Measurements from ENCODE around the gene GPR45. TPM values are rescaled to one million over a fixed set of nuclear protein-coding genes. Genes with fewer than 3 reads are reported as not detected.
"Not testable (repeated sequence)": the region's sequence is repeated elsewhere in the genome, so short reads cannot be mapped to it uniquely, and the experiment has no call there.

GPR45 gene
- total and polyA plus RNA-seq, 11 donors, result not detected

DNA sequence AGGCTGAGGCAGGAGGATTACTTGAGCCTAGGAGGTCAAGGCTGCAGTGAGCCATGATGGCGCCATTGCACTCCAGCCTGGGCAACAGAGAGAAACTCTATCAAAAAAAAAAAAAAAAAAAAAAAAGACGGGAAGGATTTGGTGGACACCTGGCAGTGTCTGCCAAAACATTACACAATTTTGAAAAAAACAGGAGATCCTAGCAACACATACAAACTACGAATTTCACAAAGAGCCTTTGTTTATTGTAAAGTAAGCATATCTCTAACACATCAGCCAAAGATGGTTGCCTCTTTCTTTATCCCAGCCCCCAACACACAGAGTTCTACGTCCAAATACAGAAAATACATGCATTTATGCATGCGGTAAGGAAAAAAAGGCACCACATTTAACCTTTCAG lies 7.6 kb downstream of the GPR45 start:
- no peak overlapping the region for H3K4me3 ChIP-seq
- H3K27ac ChIP-seq, result no peak overlapping the region
- no peak for TF ChIP-seq POLR2A (IDR thresholded peaks at IDR 0.05)
- TF ChIP-seq, protein P1, sequence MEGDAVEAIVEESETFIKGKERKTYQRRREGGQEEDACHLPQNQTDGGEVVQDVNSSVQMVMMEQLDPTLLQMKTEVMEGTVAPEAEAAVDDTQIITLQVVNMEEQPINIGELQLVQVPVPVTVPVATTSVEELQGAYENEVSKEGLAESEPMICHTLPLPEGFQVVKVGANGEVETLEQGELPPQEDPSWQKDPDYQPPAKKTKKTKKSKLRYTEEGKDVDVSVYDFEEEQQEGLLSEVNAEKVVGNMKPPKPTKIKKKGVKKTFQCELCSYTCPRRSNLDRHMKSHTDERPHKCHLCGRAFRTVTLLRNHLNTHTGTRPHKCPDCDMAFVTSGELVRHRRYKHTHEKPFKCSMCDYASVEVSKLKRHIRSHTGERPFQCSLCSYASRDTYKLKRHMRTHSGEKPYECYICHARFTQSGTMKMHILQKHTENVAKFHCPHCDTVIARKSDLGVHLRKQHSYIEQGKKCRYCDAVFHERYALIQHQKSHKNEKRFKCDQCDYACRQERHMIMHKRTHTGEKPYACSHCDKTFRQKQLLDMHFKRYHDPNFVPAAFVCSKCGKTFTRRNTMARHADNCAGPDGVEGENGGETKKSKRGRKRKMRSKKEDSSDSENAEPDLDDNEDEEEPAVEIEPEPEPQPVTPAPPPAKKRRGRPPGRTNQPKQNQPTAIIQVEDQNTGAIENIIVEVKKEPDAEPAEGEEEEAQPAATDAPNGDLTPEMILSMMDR (IDR thresholded peaks at IDR 0.05), result no peak
- no peaks in the 10 kb centered on the region for H3K36me3 ChIP-seq
- H3K27me3 ChIP-seq, result no peaks in the 10 kb centered on the region
- H3K4me1 ChIP-seq, result no peaks in the 10 kb centered on the region
- intact Hi-C loops (cut with DNase I), result no loop called here
- ATAC-seq, result no peak
- 70 to 81% (median 78%) methylated on average over 5 of the region's 5 CpGs for WGBS, 4 donors
- H3K9me3 ChIP-seq, result no peaks in the 10 kb centered on the region
- DNase-seq, result no peak

- no peaks in the 10 kb centered on the region for H3K27me3 ChIP-seq
- no peak for DNase-seq
- no peaks in the 10 kb centered on the region for H3K9me3 ChIP-seq
- no peaks in the 10 kb centered on the region for H3K4me1 ChIP-seq
- H3K27ac ChIP-seq, result no peak overlapping the region
- 64 to 77% (median 76%) methylated on average over 4 of the region's 4 CpGs for WGBS, 4 donors
- H3K36me3 ChIP-seq, result no peaks in the 10 kb centered on the region
- no peak overlapping the region for H3K4me3 ChIP-seq
- ATAC-seq, result no peak
- intact Hi-C loops (cut with DNase I), result no loop called here
- TF ChIP-seq, protein P1 (IDR thresholded peaks at IDR 0.05), result no peak
- TF ChIP-seq POLR2A (IDR thresholded peaks at IDR 0.05), result no peak
These were observed 8.3 kb downstream of the GPR45 start for GRCh38 chr2:105249891-105250290.

DNA sequence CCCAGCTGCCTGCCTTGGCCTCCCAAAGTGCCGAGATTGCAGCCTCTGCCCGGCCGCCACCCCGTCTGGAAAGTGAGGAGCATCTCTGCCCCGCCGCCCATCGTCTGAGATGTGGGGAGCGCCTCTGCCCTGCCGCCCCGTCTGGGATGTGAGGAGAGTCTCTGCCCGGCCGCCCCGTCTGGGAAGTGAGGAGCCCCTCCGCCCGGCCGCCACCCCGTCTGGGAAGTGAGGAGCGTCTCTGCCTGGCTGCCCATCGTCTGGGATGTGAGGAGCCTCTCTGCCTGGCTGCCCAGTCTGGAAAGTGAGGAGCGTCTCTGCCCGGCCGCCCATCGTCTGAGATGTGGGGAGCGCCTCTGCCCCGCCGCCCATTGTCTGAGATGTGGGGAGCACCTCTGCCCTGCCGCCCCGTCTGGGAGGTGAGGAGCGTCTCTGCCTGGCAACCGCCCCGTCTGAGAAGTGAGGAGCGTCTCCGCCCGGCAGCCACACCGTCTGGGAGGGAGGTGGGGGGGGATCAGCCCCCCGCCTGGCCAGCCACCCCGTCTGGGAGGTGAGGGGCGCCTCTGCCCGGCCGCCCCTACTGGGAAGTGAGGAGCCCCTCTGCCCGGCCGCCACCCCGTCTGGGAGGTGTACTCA lies 9.6 kb downstream of the GPR45 start:
- H3K4me3 ChIP-seq; DNase-seq; H3K4me1 ChIP-seq; intact Hi-C loops (cut with DNase I); H3K36me3 ChIP-seq; H3K9me3 ChIP-seq; H3K27ac ChIP-seq; ATAC-seq; H3K27me3 ChIP-seq: not testable (repeated sequence)
- 93 to 97% (median 95%) methylated on average over 33 to 43 of the region's 43 CpGs for WGBS, 4 donors

DNA sequence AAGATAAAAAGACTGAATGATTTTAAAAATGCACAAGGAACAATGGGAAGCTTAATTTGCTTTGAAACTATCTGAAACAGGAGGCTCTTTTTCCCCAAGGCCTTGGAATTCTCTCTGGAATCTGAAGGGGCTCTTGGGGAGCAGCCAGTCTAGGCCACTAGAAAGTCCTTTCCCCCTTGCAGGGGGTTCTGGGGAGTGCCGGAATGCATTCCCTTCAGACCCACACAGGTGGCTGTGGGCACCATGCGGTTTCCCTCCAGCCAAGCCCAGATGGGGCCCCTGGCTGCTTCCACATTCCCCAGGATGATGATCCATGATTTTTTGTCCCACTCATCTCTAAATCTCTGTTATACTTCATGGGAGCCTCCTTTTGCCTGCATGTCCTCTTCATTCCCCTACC lies 10.7 kb downstream of the GPR45 start:
- no peaks in the 10 kb centered on the region for H3K4me1 ChIP-seq
- no peak overlapping the region for H3K4me3 ChIP-seq
- intact Hi-C loops (cut with DNase I), result no loop called here
- H3K9me3 ChIP-seq, result no peaks in the 10 kb centered on the region
- WGBS, 4 donors, result 88 to 93% (median 89%) methylated on average over 2 of the region's 2 CpGs
- ATAC-seq, result no peak
- H3K36me3 ChIP-seq, result no peaks in the 10 kb centered on the region
- no peak for TF ChIP-seq POLR2A (IDR thresholded peaks at IDR 0.05)
- TF ChIP-seq, protein P1 (IDR thresholded peaks at IDR 0.05), result no peak
- no peak overlapping the region for H3K27ac ChIP-seq
- no peak for DNase-seq
- H3K27me3 ChIP-seq, result no peaks in the 10 kb centered on the region
